Esophagus muscularis mucosa (tissue), 4 donors: ENCODE measurements around the gene SBK1.

Experiments used
- EP300 ChIP-seq: sonication (generic); formaldehyde crosslinking; IDR thresholded peaks from one replicate; pipeline ENCODE4 v1.6.1; 2017; ENCODE audit warnings: antibody characterized with exemption
- POLR2A ChIP-seq: fragments of 450-650 bp; IDR thresholded peaks from one replicate; pipeline ENCODE4 v1.6.1; 2017; ENCODE audit warnings: antibody characterized with exemption, moderate library complexity, mild to moderate bottlenecking, low read depth
- TF ChIP-seq, protein P1 (sequence below), 3 experiments: fragments of 200-600 bp in 2 of 3; fragments of 450-650 bp in 1 of 3; sonication (generic) in 2 of 3; IDR thresholded peaks; one replicate each; pipeline ENCODE4 v1.5.1; 2017 to 2019; ENCODE audit warnings: antibody characterized with exemption in 3 of 3, mild to moderate bottlenecking in 2 of 3, moderate library complexity in 1 of 3

DNA sequence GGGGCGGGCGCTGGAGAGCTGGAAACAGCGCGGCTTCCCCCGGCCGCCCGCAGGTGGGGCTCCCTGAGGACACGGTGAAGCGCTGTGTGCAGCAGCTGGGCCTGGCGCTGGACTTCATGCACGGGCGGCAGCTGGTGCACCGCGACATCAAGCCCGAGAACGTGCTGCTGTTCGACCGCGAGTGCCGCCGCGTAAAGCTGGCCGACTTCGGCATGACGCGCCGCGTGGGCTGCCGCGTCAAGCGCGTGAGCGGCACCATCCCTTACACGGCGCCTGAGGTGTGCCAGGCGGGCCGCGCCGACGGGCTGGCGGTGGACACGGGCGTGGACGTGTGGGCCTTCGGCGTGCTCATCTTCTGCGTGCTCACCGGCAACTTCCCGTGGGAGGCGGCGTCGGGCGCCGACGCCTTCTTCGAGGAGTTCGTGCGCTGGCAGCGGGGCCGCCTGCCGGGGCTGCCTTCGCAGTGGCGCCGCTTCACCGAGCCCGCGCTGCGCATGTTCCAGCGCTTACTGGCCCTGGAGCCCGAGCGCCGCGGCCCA lies 27.8 kb downstream of the SBK1 start:
- TF ChIP-seq, protein P1, sequence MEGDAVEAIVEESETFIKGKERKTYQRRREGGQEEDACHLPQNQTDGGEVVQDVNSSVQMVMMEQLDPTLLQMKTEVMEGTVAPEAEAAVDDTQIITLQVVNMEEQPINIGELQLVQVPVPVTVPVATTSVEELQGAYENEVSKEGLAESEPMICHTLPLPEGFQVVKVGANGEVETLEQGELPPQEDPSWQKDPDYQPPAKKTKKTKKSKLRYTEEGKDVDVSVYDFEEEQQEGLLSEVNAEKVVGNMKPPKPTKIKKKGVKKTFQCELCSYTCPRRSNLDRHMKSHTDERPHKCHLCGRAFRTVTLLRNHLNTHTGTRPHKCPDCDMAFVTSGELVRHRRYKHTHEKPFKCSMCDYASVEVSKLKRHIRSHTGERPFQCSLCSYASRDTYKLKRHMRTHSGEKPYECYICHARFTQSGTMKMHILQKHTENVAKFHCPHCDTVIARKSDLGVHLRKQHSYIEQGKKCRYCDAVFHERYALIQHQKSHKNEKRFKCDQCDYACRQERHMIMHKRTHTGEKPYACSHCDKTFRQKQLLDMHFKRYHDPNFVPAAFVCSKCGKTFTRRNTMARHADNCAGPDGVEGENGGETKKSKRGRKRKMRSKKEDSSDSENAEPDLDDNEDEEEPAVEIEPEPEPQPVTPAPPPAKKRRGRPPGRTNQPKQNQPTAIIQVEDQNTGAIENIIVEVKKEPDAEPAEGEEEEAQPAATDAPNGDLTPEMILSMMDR (IDR thresholded peaks at IDR 0.05) = no peak
- TF ChIP-seq POLR2A = no peak
- no peak for TF ChIP-seq EP300
